M059J (cell line): ENCODE results near the gene NKD1. TPM values are rescaled to one million over a fixed set of nuclear protein-coding genes. Genes with fewer than 3 reads are reported as not detected.

ENCODE experiments used
- DNase-seq: peaks from one replicate; pipeline ENCODE4 v3.0.0-alpha.2; 2012; ENCODE audit warnings: low read depth
- total RNA-seq: library from RNA; depleted of rRNA; stranded (reverse); fragments of >200 nt; shearing (Covaris generic); gene quantifications from 2 replicates; pipeline ENCODE4 v1.2.3, GENCODE V29; 2014

NKD1 gene
- total RNA-seq, 1 experiment from 2014 or later: 1.0 TPM

DNA sequence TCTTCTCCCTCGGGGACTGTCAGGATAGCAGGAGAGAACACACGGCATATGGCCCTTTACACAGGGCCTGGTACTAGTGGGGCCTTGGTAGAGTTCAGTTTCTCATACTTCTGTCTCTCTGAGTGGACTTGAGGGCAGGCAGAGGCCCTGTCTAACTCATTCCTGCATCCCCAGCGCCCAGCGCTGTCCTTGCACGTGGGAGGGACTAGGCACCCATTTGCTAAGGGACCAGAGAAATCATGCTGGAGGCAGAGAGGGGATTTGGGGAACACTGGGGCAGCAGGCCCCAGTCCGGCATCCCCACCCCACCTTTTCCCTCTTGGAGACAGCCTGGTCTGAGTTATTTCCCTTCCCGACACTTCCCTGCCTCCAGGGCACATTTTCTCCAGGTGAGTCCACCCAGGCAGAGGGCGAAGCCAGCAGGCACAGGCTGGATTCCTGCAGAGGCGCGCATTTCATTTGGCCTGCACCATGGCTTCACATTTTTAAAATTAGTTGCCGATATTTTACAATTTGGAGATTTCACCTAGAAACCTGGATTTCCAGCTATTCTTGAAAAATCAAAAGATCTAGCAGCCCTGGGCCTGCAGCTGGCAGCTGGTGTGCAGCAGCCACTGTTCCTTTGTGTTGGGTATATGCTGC is 9.7 kb upstream of the NKD1 start:
- DNase-seq: no peak

DNA sequence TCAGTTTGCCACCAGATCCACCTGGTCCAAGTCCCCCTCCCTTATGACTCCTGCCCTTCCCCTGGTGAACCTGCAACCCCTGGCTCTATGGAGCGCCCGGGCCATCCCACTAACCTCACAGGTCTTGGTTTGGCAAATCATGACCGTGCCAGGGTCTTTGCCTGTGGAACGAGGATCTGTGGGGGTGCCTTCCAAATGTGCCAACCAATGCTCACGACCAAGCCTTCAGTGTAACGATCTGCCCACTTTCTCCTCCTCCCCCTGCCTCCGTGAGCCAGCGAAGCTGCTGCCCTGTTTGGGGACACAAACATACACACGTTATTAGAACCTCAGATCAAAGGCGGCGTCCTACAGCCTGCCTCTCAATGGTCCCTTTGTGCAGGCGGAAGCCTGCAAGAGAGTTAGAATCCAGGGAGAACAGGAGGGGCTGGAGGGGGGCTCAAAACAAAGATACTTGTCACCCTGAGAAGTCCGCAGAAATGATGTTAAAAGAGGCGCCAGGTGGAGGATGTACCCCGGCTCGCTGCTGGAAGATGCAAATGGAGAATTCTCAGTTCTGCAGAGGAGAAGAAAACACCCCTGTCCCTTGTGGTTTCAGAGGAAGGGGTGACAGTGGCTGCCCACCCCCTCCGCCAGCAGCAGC is 9.0 kb upstream of the NKD1 start:
- no peak for DNase-seq

DNA sequence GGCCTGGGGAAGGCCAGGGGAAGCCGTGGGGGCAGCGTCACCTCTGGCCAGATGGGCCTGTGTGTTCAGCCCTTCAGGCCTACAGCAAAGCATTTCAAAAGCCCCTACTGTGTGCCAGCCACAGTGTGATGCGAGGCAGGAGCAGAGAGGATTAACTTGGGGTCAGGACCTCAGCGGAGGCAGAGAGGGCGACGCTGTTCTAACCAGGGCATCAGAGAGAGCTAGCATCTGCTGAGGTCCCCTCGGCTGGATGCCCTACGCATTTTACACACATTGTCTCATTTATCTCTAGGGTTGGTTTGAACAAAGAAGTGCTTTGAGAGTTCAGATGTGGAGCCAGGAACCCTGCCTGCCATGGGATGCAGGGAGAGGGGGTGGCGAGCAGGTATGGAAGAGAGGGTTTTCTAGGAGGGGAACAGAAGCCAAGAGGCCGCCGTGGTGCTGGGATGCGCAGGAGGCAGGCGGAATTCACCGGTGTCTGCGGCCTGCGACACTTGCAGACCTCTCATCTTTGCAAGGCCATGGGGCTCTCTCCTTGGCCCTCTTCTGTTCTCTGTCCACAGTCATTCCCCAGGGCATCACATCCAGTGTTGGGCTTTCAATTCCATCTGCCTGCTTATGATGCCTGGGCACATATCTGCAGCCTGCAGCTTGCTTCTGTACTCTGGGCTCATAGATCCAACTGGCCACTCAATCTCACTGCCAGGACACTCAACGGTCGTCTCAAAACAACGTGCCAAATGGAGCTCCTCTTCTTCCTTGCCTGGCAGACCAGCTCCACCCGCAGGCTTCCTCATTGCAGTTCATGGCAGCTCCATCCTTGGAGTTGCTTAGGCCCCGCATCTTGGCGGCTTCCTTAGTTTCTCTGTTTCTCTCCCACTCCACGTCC is 8.1 kb upstream of the NKD1 start:
- no peak for DNase-seq

DNA sequence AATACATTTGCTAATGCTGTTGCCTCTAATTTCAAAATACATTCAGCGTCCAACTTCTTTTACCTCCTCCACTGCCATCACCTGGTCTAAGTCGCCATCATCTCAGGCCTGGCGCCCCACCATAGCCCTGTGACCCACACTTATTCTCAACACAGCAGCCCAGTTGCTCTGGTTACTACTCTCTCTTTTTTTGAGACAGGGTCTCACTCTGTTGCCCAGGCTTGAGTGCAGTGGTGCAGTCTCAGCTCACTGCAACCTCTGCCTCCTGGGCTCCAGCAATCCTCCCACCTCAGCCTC is 7.5 kb upstream of the NKD1 start:
- no peak for DNase-seq

DNA sequence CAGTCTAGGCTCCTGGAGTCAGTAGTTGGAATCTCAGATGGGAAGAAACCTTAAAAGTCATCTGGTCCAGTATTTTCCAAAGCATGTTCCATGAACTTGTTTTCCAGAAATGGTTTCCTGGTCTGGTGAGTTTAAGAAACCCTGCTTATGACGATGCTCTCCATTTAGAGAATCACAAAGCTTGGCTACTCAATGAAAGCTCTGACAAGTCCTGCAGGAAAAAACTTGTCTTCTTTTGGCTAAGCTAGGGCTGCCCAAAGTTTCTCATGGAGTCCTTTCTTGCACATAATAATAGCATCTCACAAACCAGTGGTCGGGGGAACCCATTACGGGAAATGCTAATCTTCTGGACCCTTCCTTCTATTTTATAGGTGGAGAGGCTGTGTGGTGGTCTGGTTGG is 5.5 kb upstream of the NKD1 start:
- no peak for DNase-seq

DNA sequence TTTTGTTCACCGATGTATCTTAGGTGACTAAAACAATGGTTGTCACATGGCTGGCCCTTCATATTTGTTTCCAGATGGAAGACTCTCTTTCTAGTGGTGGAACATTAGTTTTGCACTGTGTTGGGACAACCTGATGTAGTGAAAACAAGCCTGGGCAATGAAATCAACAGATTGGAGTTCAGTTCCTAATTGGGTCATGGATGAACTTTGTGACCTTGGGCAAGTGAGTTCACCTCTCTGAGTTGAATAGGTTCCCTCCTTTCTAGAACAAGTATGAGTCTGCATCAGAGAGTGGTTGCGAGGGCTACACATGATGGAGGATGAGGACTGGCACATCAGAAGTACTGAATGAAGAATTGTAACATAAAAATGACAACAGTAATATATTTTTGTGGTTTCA is 2.1 kb upstream of the NKD1 start:
- no peak for DNase-seq

DNA sequence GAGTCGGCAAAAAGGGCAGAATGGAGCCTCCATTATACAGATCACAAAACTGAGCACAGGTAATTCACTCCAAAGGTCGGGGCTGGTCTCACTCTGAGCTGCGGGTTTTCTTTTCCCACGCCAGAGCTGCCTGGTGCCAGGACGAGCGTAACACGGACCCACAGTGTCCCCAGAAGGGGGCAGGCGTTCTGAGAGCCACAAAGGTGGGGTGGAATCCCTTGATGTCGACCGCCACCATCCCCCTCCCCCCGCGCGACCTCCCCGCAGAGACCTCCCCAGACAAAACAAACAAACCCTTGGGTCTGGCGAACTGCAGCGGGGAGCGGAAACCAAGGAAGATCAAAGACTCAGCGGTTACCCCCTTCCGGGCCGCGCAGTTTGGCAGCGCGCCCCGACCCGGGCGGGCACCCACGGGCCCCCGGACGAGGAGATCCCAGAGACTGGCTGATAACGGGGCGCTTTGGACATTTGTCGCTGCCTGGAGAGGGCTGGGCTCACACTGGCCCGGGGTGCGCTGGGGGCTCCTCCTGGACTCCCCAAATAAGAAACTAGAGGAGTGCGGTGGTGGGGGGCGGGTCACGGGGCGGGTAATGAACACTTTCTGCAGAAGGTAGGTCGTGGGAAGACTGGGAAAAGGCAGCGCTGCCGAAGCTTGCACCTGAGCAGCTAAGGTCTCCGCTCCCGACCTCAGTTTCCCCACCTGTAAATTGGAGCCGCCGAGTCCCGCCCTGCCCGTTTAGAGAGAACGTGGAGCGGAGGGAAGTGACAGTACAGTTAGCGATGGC is 664 bp upstream of the NKD1 start:
- peak; percentile 55 for DNase-seq

DNA sequence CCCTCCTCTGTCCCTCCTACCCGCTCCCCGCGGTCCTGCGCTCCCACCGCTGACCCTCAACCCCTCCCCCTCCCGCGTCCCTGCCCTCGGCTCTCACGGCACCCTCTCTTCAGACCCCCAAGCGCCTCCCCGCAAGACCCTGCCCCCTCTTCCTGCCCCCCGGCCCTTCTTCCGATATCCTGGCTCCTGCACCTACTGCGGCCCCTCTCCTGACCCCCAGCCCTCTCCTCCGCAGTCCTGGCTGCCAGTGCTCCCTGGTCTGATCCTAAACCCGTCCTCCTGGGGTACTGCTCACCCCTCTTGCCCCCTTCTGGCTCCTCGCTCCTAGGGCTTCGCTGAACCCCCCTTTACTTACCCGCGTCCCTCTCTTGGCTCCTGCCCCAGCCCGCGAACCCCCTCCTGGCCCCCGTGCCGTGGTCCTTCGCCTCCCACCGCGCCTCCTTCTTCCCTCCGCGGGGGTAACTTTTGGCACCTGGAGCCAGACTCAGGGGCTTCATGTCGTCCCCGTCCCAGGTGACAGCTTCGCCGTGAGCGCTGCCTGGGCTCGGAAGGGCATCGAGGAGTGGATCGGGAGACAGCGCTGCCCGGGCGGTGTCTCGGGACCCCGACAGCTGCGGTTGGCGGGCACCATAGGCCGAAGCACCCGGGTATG is 839 bp downstream of the NKD1 start:
- DNase-seq: no peak

DNA sequence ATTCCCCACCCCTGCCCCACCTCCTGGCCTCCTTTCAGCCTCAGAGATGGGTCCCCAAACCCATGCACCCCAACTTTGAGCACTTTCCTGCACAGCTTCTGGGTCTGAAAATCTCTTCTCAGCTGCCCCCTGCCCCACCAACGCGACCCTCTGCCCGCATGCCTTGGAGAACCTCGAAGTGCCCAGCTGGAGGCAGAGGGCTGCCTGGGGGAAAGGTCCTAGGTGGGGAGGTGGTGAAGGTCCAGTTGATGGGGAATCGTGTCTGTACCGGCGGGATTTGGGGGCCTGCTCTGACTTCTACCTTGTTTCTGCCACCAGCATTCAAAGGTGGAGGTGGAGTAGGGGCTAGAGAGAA is 1.3 kb downstream of the NKD1 start:
- no peak for DNase-seq

DNA sequence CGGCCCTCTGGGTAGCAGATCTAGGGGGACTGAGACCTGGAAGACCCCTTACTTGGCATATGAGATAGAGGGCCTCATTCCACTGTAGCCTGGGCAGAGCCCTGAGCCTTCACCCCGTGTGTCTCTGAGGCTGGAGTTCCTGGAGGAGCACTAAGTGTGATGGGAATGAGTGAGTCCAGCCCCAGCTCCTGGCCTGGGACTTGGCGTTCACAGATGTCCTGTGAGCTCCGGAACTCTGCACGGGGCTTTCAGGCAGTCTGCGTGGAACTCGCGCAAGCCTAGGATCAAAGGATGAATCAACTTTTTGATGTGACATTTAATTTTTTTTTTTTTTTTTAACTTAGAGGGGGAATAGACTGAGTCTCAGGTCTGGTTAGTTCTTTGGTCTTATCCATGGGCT is 1.8 kb downstream of the NKD1 start:
- DNase-seq: no peak

DNA sequence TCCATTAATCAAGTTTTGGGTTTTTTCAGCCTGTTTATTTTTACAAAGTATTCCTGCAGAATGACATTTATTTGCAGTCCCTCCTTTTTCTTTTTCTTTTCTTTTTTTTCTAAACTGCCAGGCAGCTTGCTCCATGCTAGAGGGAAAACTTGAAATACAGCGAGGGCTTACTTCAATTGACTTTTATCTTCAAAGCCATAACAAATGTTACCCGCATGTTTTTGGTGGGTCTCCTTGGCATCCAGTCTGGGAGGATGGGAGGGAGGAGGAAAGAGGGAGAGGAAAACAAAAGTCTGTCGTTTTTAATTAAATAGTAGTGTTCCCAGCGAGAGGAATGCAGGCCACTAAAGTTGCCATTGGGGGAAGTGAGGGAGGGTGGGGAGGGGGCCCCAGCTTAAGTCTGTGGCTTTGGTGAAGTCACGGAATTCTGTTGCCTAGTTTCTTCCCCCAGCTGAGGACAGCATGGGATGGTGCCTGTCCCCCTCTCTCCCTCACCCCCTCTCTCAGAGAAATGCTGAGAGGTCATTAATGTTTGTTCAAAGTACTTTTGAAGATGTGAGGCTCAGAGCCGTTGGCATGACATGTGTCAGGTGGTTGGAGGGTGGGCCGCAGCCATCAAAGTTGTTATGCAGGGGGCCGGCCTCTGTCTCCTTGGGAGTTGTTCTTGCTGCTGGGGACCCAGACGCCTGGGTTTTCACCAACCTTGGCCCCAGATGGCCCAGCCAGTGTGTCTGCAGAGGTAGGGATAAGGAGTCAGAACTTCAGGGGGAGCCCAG is 2.9 kb downstream of the NKD1 start:
- DNase-seq: no peak

DNA sequence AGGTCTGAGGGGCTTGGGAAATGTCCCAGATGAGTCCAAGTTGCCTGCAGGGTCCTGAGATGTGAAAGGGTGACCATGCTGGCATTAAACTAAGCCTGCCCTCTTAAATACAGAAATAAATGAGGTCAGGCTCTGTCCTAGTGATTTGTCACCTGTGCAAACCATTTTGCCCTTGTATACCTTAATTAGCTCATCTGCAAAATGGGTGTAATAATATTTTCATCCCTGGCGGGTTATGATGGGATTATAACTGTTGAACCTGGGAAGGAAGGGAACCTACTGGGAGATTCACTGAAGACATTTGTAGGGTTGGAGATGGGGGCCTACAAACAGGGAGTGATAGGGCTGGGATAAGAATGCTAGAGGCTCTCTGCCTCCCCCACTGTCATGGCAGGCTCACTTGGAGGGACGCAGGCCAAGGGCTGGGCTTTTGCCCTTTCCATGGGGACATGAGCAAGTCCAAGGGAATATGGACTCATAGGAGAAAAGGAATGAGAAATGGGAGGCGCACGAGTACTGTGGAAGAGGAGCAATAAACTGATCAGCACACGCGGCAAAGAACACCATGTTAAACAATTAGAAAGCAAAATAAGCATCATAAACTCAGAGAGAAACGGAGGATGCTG is 4.4 kb downstream of the NKD1 start:
- DNase-seq: no peak

DNA sequence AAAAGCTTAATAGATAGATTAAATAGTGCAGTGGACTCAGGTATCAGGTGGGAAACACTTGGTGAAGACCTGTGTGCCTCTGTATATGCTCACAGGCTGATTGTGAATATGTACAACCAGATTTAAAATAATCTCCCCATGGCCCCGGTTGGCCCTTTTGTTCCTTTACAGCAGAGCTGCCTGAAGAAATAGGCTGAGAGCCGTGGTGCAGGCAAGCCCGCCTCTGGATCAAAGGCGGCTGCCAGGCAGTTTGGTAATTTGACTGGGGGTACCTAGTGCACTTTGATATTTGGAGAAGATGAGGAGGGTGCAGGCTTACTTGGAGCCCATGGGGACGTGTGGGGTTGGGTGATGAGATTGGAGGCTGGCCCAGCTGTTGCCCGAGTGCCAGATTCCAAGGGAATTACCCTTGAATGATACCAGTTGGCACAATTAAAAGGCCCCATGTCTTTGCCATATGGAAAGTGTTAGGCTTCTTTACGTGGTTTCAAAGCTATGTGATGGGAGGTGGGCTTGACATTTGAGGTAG is 5.0 kb downstream of the NKD1 start:
- DNase-seq: no peak

DNA sequence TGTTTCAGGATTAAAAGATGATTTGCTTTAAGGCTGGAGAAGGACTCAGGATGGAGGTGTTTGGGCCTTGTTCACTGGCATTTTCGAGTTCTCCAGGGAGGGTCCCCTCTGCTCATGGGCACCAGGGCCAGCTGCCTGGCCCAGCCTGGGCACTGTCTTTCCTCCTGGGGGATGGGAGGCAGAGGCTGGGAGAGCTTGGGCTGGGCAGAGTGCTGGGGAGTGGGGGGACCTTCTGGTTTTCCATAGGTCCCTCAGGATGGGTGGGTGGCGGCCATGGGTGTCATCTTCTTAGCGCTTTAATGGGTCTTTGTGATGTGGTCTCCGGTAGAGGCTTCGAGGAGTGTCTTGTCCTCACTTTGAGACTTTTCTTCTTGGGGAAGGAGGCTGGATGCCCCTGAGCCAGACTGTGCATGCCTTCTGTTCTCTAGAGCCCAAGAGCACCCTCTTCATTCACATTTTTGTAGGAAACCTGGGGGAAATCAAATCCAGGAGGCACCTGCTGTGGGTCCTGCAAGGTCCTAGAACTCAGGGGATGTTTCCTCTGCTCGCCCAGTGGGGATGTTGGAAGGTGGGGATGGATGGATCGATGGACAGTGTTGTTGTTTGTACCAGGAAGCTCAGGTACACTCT is 5.7 kb downstream of the NKD1 start:
- DNase-seq: no peak

DNA sequence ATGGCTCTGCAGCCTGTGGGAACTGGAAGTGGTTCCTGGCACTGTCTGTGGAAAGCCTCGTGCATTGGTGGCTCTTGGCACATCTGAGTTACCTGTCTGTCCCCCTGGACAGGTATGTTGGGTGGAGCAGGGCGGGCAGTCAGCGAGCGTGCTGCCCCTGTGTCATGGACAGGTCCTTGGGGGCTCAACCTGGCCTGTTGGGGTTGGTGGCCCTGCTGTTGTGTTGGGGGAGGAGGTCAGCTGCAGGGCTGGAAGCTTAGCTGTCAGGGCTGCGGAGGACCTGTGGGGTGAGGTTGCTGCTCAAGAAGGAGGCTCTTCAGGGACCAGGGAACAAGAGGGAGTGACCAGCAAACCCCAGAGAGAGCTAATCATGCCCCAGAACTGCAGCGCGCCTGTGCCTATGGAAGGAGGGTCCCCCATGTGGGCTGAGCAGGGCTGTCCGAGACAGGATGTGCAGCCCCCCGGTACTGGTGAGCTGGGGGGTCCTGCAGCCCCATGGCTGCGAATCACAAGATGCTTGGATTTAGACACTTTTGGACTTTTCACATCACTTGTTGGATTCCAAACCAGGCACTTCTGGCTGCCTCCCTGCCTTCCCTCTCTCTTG is 7.2 kb downstream of the NKD1 start:
- no peak for DNase-seq

DNA sequence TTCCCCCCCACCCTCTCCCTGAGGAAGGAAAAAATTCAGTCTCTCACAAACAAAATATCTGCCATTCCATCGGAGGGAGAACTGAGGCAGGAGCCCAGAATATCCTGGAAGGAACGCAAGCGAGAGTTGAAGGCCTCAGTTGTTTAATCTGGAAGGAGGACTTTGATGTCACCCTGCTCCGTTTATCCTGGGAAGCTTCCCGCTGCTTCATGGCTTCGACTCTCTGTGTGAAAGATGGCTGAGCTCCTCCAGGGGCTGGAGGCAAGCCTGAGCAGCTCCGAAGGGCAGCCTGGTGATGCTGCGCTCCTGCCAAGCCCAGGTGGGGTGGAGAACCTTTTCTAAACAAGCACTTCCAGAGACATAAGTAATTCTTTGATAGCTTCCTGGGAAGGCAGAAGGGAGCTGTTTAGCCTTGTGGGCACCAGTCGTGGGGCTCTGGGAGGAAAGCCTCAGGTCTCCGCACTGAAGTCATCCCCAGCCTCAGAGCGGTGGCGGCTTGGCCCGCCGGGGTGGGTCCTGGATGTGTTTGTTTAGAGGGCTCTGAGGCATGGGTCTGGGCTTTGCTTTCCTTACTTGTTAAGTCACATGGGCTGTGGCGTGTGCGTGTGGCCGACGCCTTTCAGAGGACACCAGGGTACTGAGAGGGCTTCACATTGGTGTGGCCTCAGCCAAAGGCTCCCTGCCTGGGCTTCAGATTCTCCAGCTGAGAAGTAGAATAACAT is 7.9 kb downstream of the NKD1 start:
- no peak for DNase-seq

DNA sequence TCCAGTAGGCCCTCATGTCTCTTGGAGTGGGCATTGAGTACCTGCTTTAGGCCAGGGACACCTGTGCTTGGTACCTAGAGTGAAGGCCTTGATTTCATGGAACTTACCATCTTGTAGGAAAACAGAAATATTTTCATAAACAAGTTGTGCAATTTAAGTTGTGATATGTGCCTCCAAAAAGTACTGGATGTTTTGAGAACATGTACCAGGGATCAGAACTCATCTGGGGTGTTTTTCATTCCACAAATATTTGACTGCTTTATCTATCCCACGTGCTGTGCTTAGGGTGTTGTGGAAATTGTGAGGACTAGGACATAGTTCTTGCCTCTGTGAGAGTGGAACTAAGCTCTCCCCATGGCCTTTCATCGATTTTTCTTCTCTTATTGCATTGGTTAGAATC is 8.8 kb downstream of the NKD1 start:
- DNase-seq: no peak

DNA sequence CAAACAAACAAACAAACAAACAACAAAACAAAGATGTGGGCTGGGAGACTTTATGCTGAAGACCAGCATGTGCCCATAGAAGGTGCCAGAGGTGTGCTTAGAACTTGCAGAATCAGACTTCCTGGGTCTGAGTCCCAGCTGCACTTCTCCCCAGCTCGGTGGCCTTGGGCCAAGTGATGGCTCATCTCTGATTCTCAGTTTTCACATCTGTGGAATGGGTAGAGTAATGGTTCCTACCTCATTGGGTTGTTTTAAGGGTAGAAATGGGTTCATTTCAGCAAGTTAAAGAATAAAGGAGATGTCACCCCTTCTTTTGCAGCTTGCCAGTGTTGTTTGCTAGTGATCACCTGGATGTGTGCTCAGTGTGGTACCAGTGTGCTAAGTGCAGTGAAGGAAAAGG is 10.7 kb downstream of the NKD1 start:
- no peak for DNase-seq

DNA sequence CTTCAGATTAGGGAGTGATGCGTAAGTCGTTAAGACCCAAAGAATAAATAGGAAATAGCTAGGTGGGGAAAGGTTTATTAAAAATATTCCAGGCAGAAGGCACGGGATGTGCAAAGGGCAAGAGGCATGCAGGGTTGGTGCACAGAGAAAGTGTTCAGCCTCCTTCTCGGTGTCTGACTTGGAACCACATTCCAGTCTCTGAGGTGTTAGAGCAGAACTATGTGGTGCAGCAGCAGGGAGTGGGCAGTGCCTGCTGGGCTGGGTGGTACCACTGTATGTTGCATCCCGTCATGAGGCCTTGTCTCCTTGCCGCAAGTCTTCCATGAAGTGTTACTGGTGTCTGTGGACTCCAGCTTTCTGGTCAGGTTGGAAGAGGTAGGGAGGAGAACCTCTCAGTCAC is 11.1 kb downstream of the NKD1 start:
- no peak for DNase-seq
